HTERT RPE-1 (cell line): ENCODE results near the gene PPDPF.

ENCODE experiments used
- in situ Hi-C: fragments of 300-500 bp; cut with MboI; formaldehyde crosslinking; loops from 4 replicates; pipeline ENCODE4 v1.14.3; 2020; ENCODE audit warnings: low sequenced_read_pairs

The PPDPF gene

GRCh38 chr20:63487116-63487764, 33.3 kb upstream of the PPDPF start:
- in situ Hi-C loops: no loop called here

DNA sequence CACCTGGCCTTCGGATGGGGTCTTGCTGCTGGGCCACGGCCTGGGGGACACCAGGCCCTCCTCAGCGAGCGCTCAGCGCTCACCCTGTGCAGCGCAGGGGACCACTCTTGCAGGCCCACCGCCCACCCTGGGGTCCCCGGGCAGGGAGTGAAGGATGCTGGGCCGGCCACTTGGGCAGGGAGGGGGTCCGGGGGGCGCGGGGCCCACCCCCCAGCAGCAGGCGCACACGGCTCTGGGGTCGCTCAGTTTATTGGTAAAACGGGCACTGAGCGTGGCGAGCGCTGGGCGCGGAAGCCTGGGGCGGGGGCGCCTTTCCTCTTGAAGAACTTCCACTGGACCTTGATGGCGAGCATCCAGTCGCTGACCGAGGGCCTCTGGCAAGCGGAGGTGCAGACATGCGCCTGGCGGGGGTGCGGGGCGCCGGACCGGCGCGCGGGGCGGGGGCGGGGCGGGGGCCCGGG, 32.8 kb upstream of the PPDPF start:
- in situ Hi-C loops: no loop called here

- in situ Hi-C loops: no loop called here
Measured at GRCh38 chr20:63488315-63489251, 32.0 kb upstream of the PPDPF start.

GRCh38 chr20:63490416-63490815, 30.1 kb upstream of the PPDPF start:
- in situ Hi-C loops: no loop called here

GRCh38 chr20:63491078-63491477, 29.5 kb upstream of the PPDPF start:
- in situ Hi-C loops: no loop called here

GRCh38 chr20:63491635-63492230, 28.8 kb upstream of the PPDPF start:
- in situ Hi-C loops: no loop called here

- in situ Hi-C loops: no loop called here
Measured at GRCh38 chr20:63492518-63492917, 28.0 kb upstream of the PPDPF start.

DNA sequence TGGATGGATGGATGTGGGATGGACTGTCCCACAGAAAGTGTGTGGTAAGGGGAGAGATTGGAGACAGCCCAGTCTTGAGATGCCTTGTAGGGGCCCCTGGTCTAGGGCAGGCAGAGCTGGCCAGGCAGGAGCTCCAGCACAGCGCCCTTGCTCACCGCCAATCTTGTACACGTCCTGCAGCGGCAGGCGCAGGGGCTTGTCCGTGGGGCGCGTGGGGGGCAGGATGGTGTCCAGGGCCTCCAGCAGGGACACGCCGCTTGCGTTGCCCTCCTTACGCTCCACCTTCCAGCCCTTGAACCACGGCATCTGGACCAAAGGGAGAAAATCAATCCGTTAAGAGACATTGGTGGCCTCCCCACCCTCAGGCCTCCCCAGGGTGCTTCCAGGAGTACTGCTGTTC, 27.6 kb upstream of the PPDPF start:
- in situ Hi-C loops: no loop called here

DNA sequence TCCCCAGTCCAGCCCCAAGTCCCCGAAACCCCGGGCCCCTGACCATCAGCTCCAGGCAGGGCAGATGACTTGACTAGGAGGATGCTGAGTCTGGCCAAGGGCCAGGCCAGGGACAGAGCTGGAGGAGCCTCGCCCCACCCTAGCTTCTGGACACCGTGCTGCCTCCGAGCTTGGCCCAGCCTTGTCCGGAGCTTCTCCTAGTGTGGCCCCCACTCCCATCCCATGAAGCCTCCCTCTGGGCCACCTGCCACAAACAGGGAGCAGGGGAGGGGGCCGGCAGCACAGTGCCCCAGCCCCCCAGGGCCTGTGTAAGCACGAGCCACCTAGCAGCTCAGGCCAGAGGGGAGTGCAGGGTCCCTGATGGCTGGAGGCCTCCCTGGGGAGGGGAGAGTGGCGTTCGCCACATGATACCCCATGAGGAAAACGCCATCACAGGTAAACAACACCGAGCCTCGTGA, 27.0 kb upstream of the PPDPF start:
- in situ Hi-C loops: no loop called here

DNA sequence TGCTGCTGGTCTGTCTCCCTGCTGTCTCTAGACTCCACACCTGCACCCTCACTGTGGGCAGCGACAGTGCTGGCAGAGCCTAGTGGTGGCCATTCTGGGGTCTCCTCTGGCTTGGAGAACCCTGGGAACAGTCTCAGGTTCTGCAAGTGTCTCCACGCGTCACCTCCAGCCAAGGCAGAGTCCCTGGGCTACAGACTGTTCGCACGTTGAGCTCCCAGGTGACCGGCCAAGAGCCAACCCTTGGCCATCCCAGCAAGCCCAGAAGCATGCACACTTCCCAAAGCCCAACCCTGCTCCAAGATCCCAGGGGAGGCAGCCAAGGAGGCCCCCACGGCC, 26.5 kb upstream of the PPDPF start:
- in situ Hi-C loops: no loop called here

DNA sequence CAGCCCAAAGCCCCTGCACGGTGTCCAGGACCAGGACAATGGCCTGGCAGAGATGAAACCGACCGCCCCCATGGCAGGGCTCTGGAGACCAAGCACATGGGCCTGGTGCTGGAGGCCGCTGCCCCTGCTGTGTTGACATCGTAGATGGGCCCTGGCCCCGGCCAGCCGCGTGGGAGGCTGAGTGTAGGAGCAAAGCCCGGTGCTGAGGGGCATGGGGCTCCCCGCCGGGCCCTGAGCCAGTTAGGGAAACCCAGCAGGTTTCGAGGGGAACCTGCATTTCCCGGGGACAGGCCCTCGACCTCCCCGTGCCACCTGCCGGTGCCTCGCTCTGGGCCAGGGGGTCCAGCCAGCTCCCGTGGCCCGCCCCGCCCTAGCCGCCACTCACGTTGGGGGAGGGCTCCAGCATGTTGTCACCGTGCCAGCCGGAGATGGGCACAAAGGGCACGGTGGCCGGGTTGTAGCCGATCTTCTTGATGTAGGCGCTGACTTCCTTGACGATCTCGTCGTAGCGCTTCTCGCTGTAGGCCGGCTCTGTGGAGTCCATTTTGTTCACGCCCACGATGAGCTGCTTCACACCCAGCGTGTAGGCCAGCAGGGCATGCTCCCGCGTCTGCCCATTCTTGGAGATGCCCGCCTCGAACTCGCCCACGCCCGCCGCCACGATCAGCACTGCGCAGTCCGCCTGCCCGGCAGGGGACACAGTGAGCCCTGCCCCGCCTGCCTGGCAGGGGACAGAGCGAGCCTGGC, 26.0 kb upstream of the PPDPF start:
- in situ Hi-C loops: no loop called here

DNA sequence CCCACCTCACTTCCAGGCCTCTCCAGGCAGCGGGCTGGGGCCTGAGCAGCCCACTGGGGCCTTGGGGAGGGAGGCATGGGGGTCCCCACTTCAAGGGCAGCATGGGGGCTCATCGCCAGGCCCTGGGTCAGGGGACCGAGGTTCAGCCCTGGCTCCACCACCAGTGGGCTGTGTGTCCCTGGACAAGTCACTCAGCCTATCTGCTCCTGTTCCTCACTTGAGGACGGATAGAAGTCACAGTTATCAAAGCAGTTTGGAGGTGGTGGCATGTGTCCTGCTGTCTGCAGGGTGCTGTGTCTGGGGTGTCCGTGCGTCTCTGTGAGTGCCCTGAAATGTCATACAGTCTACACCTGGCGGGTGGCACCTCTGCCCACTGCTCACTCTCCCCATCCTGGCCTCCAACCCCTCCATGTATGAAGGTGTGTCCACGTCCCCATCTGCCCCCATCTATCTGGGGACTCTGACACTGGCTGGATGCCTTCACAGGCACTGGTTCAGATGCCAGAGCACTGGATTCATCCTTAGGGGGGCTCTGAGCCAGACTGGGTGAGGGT, 25.3 kb upstream of the PPDPF start:
- in situ Hi-C loops: no loop called here

- in situ Hi-C loops: no loop called here
Measured at GRCh38 chr20:63495741-63496595, 24.6 kb upstream of the PPDPF start.

GRCh38 chr20:63496596-63497120, 23.9 kb upstream of the PPDPF start:
- in situ Hi-C loops: no loop called here

GRCh38 chr20:63497138-63497945, 23.2 kb upstream of the PPDPF start:
- in situ Hi-C loops: no loop called here

DNA sequence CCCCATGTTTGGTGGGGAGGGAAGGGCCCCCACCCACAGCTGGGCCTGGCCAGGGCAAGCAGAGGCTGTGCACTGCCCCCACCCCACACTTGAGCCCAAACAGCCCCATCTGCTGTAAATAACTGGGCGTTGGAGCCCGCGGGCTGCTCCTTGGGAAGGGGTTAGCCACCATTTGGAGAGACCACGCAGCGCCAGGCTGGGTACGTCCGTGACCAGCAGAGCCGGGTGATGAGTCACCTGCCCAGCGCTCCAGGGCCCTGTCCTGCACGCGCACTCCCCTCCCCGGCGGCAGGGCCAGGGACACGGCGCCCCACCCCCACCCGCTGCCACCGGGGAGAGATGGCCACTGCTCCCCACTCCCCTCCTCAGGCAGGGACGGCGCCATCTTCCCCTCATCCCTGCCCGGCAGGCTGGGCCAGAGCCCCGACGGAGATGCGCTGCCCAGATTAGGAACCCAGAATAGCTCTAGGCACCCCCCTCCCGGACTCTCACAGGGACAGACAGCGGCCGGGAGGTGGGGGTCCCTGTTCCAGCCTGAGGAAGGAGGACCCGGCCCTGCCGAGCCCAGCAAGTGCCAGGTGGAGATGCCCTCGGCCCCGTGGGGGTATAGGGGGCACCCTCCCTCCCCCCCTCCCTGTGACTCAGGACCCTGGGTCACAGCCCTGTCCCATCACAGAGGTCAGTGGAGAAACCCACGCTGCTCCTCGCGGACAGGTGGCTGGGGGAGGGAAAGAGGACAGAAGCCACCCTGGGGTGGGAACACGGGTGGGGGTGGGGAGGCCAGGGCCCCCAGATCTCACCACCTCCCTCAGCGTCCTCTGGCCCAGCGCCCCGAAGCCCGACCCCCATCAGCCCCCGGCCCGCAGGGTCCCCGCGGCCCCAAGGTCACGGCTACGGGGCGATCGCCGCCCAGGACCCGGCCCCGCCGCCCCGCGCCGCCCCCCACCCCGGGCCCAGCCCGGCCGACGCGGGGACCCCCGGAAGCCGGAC, 22.3 kb upstream of the PPDPF start:
- in situ Hi-C loops: no loop called here

DNA sequence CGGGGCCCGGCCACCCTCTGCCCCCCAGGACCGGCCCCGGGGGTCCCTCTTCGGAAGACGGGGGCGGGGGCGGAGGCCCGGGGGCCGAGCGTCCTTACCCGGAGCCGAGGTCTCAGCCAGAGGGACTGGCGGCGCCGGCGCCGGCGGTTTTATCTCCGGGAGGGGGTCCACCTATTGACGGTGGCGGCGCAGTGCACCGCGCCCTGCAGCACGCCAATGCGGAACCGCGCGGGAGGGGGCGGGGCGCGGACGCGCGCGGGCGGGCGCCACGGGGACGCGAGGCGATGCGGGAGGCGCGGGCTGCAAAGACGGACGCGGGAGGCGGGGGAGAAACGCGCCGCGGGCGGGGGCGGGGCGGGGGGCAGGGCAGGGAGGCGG, 21.6 kb upstream of the PPDPF start, which contains the start of gene EEF1A2:
Gene EEF1A2, minus strand, starts transcription at position 124 of the 378 bp plus-strand sequence. CDS start 1,320 bp downstream, outside the sequence.
- in situ Hi-C loops: no loop called here
